ENCODE data around the gene CFAP299.

Gene CFAP299

DNA sequence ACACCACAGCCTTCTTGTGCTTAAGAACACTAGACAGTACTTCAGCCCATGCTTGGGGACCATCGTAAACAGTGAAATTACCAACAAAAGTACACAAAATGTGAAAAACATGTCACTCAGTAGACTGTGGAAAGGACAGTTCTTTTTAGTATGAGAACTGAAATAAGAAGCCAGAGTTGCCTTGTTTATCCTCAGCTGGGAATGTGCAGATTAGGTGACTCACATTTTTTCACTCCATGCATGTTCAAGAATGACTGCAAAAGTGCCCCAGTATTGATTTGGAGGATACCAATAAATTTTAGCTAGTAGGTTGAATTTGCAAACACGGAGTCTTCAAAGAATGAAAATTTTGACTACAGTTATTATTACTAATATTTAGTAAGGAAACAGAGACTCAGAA, 671.9 kb downstream of the CFAP299 start:
- H3K4me1 ChIP-seq (ENCODE audit: control insufficient read depth, insufficient read depth, low read length, poor library complexity, severe bottlenecking) = no peaks in the 10 kb centered on the region
- H3K4me3 ChIP-seq (ENCODE audit: extremely low read depth, insufficient read depth, low read length, poor library complexity, severe bottlenecking) = no peak overlapping the region
- no CpG with 5 or more reads among the region's 2 CpGs for WGBS, 2 experiments (ENCODE audit: insufficient coverage in 2 of 2)
- no peaks in the 10 kb centered on the region for H3K36me3 ChIP-seq (ENCODE audit: control insufficient read depth, insufficient read depth, low read length)
- H3K27ac ChIP-seq (ENCODE audit: low read depth, low read length, severe bottlenecking) = no peak overlapping the region
- H3K9me3 ChIP-seq (ENCODE audit: control insufficient read depth, low read length) = no peaks in the 10 kb centered on the region
